NCI-H2227 (cell line): ENCODE measurements around the gene LRRC14B.
"Not testable (repeated sequence)": the region's sequence is repeated elsewhere in the genome, so short reads cannot be mapped to it uniquely, and the experiment has no call there.

ENCODE experiments used
- DNase-seq: peaks from one replicate; lab custom pipeline; 2025; ENCODE audit not compliant: unreplicated experiment; lab: John Stamatoyannopoulos, UW

Gene LRRC14B

GRCh38 chr5:159448-160172 is 31.7 kb upstream of the LRRC14B start:
- DNase-seq, result no peak

DNA sequence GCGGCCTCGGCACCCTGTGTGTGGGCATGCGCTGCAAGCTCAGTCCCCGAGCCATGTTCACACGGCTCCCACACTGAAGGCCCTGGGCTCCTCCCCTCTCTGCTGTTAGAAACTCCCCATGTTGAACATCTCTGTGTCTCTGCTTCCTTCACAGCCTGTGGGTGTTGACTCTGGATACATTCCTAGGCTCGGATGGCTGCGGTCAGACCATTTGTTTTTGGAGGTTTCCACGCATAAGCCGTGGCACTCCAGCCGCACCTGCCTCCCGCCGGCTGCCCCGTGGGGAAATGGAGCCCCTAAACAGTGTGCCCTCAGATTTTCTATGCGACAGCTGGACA is 31.2 kb upstream of the LRRC14B start:
- DNase-seq, result no peak

DNA sequence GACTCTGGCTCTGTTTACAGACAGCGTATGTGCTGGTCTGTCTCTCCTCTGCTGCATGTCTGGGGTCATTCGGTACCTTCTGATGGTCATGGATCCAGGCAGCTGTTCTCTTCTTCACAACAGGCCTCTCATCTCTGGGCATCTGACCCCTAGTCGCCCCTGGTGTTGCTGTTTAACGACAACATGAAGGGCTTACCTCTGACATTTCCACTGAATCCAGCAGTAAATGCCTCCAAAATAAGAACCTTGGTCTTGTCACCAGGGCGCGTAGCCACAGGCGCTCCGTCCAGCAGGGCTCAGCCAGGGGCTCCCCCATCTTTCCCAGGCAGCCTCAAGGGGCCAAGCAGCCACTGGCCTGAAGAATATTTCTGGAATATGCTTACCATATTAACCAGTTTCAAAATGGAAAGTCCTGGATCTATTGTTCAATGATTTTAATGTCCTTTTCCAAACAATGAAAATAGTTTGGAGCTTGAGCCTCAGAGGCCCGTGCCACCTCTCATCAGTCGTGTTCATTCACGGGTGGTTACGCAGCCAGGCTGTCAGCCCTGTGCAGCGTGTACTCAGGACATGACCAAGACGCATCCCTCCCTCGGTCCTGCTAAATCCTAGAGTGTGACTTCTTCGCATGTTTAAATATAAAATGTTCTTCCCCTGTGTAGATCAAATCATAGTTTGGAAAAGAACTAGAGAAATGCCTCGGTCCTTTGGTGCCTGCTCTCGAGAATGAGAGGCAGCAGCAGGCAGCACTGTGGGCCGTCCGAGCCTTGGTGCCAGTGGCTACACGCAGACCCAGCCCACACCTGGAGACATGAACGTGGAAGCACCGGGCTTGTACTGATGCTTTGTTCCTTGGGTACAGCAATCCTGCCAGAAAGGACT is 30.1 kb upstream of the LRRC14B start:
- DNase-seq, result no peak

GRCh38 chr5:161803-162110 is 29.5 kb upstream of the LRRC14B start:
- DNase-seq, result no peak

DNA sequence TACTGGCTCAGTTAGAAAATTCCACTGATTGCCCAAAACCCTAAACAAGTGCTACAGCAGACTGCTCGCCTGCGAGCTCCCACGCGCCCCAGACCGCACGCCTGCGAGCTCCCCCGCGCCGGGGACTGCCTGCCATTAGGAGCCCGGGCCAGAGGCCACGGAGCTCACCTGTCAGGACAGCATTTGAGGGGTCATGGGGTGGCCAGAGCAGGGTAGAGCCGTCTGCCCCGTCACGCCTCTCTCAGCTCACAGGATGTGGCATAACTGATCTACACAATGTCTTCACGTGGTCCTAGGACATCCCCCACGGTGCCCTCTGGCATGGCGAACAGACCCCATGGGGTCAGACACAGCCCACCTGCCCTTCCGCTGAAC is 29.1 kb upstream of the LRRC14B start:
- no peak for DNase-seq

DNA sequence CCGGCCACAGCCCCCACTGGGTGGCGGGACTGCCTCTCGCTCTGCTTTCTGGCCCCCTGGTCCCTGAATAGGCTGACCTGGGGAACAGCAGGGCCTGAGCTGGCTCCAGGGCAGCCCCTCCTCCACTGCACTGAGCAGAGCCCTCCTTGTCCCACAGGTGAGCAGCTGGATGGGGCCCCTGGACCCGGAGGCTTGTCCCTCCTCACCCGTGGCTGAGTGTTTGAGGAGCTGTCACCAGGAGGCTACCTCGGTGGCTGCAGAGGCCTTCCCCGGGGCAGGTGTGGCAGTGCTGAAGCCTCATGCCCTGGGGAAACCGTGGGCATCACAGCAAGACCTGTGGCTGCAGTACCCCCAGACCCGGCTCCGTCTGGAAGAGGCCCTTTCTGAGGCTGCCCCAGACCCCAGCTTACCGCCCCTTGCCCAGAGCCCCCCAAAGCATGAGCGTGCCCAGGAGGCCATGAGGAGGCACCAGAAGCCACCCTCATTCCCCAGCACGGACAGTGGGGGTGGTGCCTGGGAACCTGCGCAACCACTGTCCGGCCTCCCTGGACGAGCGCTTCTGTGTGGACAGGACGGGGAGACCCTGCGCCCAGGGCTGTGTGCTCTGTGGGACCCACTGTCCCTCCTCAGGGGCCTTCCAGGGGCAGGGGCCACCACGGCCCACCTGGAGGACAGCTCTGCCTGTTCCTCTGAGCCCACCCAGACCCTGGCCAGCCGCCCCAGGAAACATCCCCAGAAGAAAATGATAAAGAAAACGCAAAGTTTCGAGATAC is 28.5 kb upstream of the LRRC14B start:
- no peak for DNase-seq

DNA sequence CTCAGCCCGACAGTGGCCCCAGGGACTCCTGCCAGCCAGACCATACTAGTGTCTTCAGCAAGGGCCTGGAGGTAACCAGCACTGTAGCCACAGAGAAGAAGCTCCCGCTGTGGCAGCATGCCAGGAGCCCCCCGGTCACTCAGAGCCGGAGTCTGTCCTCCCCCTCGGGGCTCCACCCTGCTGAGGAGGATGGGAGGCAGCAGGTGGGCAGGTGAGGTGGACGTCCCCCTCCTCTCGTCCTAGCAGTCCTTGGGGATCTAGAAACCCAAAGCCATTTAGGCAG is 28.0 kb upstream of the LRRC14B start:
- no peak for DNase-seq

DNA sequence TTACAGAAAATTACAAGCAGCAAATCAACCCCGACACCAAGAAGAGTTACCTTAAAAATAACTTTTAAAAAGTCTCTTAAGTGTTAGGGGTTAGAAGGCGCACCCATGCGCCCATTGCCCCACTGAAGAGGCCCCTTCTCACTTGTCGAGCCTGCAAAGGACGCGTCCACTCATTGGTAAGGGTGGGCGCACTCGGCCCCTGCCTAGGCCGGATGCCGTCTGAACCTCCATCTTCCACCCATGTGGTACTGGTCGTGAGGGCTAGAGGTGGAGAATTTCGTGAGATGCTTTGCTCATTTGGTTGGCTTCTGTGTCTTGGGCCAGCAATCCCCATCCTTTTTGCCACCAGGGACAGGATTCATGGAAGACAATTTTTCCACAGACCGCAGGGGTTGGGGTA is 27.5 kb upstream of the LRRC14B start:
- DNase-seq, result no peak

DNA sequence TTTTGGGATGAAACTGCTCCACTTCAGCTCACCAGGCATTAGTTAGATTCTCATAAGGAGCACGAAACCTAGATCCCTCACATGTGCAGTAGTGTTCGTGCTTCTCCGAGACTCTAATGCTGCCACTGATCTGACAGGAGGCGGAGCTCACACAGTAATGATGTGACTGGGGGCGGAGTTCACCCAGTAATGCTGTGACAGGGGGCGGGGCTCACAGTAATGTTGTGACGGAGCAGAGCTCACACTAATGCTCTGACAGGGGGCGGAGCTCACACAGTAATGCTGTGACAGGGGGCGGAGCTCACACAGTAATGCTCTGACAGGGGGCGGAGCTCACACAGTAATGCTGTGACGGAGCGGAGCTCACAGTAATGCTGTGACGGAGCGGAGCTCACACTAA is 27.1 kb upstream of the LRRC14B start:
- DNase-seq, result no peak

- not testable (repeated sequence) for DNase-seq
Observed at GRCh38 chr5:164783-165182, 26.5 kb upstream of the LRRC14B start.

DNA sequence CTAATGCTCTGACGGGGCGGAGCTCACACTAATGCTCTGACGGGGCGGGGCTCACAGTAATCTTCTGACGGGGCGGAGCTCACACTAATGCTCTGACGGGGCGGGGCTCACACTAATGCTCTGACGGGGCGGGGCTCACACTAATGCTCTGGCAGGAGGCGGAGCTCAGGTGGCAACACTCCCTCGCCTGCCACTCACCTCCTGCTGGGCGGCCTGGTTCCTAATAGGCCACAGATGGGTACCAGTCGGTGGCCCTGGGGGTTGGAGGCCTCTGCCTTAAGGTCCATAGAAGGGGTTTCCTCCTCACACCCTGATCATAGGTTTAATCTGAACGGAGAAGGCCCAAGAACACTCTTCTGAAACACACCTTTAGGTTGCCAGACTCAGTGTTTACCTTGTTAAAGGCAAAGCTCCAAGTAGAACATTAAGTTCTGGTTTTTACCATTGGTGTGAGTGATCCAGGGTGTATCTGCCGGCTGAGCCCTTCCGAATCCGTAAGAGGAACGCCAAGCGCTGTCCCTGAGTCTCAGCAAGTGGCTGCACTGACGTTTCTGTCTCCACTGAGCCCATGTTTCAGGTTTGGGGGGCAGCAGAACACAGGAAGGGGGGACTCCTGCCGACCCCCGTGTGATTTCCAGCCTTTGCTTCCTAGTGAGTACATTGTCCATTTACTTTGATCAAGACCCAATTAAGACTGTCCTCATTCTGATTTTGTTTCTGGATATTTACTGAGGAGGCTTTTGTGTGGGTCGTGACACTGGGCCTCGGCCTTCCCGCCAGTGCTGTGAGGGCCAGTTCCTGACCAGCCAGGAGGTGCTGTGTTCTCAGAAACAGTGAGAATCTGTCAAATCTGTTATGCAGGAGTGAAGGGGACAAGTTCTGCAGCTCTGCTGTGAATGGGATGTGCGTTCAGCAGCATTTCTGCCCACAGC is 24.6 kb upstream of the LRRC14B start:
- no peak for DNase-seq

DNA sequence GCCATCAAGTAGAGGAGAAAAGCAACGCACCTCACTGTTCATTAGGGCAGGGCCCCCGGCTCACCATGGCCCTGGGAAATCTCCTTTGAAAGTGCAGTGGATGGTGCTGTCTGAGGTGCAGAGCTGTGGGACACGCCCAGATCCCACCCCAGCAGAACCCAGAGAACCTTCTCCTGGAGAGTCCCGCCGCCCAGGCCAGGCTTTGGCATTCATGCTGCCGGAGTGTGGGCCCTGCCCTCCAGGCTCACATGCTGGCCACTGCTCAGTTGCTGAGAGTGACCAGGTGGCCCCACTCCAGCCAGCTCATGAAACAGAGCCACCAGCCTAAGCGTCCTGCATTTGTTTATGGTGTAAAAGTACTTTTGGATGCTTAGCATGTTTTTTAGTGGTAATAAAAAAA is 23.8 kb upstream of the LRRC14B start:
- DNase-seq, result no peak

GRCh38 chr5:167982-168660 is 23.2 kb upstream of the LRRC14B start:
- no peak for DNase-seq

GRCh38 chr5:169071-169727 is 22.1 kb upstream of the LRRC14B start:
- DNase-seq, result no peak

DNA sequence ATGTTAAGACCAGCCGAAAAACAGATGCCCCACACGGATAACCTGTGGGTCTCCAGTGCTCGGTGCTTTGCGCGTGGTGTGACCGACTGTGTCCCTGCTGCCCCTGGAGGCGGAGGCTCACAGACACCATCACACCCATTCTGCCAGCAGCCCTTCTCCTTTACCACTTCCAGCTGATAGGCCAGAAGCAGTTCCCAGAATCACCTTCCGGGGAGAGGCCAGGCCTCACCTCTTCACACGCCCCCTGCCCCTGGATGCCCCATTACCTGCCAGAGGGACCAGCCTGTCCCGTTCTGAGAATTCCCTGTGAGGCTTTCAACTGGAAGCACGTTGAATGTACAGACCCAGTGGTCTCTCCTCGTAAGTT is 21.6 kb upstream of the LRRC14B start:
- DNase-seq, result no peak

DNA sequence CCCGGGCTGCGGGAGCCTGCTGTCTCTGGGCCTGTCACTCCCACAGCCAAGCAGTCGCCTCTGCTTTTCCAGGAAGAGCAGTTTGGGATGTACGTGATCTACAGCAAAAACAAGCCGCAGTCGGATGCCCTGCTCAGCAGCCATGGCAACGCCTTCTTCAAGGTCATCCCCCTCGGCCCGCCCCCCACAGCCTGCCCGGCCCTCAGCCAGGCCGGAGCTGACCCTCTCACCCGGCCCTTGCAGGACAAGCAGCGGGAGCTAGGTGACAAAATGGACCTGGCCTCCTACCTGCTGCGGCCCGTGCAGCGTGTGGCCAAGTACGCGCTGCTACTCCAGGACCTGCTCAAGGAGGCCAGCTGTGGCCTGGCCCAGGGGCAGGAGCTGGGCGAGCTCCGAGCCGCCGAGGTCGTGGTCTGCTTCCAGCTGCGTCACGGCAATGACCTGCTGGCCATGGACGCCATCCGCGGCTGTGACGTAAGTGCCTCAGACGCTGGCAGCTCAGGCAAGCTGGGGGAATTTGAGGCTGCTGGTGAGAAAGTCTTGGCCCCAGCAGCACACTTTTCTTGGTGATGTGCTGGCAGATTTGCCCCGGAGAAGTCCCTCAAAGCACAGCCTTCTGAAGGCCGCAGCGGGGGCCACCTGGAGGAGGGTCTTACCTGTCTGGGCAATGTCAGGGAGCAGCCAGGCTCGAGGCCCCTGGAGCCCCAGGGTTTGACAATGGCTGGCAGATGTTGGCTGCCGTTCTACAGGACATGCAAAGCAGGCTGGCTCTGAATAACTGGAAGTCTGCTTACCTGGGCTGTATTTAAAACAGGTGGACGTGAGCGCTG is 20.1 kb upstream of the LRRC14B start:
- no peak for DNase-seq

DNA sequence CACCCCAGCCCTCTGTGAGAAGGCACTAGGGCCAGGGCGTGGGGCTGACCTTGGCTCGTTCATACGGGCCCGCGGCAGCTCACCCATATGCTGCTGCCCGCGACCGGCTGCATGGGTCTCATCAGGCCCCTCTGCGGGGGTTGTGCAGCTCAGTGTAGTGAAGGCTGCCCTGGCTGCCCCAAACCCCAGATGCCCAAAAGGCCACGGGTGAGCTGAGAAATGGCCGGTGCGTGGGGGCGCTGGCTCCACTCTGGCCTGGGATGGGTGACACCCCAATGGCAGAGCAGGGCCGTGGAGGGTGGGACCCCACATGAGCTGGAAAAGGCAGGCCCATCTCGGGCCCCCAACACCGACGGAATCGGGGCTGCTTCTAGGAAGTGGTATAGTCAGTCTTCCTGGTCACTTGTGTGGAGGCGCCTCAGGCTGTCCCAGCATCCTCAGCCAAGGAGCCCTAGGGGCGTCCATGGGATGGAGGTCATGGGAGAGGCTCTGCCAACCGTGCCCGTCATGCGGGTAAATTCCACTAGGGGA is 19.4 kb upstream of the LRRC14B start:
- DNase-seq, result no peak

- DNase-seq, result no peak
Observed at GRCh38 chr5:172421-172820, 18.9 kb upstream of the LRRC14B start.

DNA sequence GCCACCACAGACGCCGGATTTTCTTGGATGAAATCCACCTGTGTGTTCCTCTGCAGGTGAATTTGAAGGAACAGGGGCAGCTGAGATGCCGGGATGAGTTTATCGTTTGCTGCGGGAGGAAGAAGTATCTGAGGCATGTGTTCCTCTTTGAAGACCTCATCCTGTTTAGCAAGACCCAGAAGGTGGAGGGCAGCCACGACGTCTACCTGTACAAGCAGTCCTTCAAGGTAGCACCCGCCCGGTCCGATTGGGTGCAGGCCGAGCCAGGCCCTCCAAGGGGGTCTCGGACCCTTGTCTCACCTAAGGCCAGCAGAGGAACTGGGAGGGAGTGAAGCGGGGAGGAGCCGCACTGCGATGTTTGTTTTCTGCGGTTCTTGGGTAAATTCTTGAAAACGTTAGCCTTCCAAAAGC is 18.4 kb upstream of the LRRC14B start:
- no peak for DNase-seq
